Stimulated activated CD4-positive, alpha-beta T cell treated with anti-CD3 and anti-CD28 coated beads, TNF-alpha, amount 100 ng/mL, for 24 hours (primary cell): ENCODE measurements around the gene SIL1.
"Not testable (repeated sequence)": the region's sequence is repeated elsewhere in the genome, so short reads cannot be mapped to it uniquely, and the experiment has no call there.

Source experiments
- DNase-seq, 3 experiments: peaks; one replicate each; pipeline ENCODE4 v3.0.0-alpha.2; 2020; ENCODE audit warnings: low read depth in 3 of 3

SIL1 gene

DNA sequence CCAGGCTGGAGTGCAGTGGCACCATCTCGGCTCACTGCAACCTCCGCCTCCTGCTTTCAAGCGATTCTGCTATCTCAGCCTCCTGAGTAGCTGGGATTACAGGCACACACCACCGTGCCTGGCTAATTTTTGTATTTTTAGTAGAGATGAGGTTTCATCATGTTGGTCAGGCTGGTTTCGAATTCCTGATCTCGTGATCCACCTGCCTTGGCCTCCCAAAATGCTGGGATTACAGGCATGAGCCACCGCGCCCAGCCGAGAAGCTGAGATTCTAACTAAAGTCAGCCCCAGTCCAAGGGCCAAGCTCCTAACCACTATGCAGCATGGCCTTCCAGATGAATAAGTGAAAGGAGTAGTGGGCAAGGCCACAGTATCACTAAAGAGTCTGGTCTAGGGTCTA lies 20.9 kb downstream of the SIL1 start:
- DNase-seq, result not testable (repeated sequence)

- not testable (repeated sequence) for DNase-seq
These were observed 23.8 kb downstream of the SIL1 start for GRCh38 chr5:139174382-139174781.

- DNase-seq, result no peak
These were observed 26.3 kb downstream of the SIL1 start for GRCh38 chr5:139171779-139172404.

DNA sequence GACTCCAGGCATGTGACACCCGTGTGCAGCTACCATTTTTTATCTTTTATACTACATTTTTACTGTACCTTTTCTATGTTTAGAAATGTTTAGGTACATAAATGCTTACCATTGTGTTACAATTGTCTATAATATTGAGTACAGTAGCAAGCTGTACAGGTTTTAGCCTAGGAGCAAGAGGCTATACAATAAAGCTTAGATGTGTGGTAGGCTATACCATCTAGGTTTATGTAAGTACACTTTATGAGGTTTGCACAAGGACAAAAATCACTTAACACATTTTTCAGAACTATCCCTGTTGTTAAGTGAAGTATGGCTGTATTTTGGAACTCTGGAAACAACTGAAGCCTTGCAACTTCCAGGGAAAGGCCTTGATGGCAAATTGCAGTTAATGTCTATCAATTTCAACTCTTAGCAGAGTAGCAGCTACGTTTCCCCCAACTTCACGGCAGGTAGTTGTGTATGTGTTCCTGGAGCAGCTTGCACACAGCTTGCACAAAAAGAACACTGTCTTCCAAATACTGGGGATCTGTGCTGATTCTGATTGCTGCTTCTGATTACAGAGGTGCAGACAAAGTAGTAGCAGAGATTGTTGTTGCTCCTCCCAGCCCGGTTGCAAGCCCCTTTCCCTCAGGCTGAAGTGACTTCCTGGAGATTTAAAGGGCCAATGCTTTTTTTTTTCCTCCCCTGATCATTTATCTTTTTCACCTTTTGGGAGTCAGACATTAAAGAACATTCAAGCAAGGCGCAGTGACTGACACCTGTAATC lies 30.0 kb downstream of the SIL1 start:
- DNase-seq, result no peak

GRCh38 chr5:139167533-139167932 lies 30.6 kb downstream of the SIL1 start:
- DNase-seq, result no peak

DNA sequence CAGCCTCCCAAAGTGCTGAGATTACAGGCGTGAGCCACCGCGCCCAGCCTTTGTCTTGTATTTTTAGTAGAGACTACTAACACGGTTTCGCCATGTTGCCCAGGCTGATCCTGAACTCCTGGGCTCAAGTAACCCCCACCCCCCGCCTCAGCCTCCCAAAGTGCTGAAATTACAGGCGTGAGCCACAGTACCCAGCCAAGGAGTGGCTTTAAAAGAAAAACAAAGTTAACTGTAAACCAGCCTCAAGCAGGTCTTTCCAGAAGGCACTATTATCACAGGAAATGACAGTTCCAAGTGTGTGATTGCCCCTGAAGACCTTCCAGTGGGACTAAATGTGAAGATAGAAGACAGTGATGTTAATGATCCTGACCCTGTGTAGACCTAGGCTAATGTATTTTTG lies 31.1 kb downstream of the SIL1 start:
- DNase-seq, result no peak

- not testable (repeated sequence) for DNase-seq
These were observed 33.3 kb downstream of the SIL1 start for GRCh38 chr5:139164897-139165296.

DNA sequence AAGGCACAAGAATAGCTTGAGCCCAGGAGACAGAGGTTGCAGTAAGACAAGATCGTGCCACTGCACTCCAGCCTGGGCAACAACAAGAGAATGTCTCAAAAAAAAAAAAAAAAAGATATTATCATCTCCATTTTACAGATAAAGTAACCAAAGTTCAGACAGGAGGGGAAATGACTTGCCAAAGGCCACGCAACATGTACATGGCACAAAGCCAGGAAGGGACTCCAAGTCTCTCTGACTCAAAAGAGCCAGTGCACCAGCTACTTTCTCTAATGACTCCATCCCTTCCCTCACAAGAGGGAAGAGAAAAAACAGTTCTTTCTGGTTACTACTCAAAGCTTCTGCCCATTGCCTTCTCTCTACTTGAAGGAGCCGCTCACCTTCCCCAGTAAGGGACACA lies 34.1 kb downstream of the SIL1 start:
- DNase-seq, result no peak

- no peak for DNase-seq
These were observed 35.7 kb downstream of the SIL1 start for GRCh38 chr5:139162448-139162847.

DNA sequence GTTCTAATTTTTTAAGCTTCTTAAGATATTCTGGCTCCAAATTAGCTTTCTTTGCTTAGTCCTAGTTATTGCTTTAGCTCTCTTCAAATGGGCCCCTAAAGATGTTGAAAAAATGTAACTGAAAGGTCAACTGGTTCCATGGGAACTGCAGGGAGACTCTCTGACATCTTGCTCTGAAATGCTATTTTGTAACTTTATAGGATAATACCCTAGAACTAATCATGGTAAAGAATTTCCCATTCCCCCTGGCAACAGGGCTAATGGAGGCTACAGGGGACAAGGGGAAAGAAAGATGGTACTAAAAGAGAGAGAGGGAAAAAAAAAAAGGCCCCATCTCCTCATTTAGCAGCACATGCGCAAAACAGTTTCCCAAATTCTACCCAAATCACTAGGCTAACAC lies 39.4 kb downstream of the SIL1 start:
- no peak for DNase-seq

GRCh38 chr5:139157556-139157955 lies 40.6 kb downstream of the SIL1 start:
- DNase-seq, result no peak

GRCh38 chr5:139156814-139157213 lies 41.4 kb downstream of the SIL1 start:
- no peak for DNase-seq

GRCh38 chr5:139155333-139155732 lies 42.8 kb downstream of the SIL1 start:
- DNase-seq, result no peak

DNA sequence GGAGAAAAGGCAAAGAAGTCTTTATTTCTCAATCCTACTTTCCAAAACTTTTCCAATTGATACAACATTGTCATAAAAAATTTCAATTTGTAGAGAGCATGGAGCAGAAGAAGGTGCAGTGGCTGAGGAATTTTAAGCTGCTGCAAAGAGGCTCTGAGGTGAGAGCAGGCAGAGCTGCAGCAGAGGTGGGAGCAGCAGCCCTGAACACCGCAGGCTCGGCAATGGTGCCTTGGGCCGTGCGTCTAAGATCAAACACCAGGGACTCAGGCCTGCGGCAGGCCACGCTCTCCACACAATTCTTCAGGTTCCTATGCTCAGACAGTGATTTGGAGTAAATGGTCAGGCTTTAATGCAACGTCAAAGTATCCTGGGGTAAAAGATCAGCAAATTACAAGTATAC lies 46.3 kb downstream of the SIL1 start:
- DNase-seq, result no peak

DNA sequence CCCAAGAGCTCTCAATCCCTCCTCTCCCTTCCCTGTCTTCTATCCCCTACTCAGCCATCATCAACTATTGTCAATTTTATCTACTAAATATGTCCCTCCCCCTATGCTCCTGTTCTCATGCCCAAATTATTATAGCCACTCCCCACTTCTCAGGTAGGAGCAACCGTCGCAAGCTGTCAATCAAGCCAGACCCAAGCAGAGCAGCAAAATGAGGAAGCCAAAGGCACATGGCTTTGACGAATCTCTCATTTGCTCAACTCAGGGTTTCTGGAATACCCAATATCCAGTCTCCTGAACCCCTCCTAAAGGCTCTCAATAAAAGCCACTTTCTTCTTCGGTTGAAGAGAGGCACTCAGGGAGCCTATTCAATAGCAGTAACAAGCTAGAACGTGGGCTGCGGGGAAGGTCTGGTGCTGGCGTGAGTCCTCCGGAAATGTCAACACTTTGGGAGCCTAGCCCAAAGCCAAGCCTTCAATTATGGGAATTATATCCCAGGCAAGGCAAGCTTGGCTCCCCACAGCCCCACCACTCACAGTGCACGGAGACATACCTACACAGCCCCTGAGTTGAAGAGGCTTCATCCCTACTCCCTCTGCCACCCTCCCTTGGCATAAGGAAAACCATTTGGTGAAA lies 47.7 kb downstream of the SIL1 start:
- DNase-seq, result no peak

DNA sequence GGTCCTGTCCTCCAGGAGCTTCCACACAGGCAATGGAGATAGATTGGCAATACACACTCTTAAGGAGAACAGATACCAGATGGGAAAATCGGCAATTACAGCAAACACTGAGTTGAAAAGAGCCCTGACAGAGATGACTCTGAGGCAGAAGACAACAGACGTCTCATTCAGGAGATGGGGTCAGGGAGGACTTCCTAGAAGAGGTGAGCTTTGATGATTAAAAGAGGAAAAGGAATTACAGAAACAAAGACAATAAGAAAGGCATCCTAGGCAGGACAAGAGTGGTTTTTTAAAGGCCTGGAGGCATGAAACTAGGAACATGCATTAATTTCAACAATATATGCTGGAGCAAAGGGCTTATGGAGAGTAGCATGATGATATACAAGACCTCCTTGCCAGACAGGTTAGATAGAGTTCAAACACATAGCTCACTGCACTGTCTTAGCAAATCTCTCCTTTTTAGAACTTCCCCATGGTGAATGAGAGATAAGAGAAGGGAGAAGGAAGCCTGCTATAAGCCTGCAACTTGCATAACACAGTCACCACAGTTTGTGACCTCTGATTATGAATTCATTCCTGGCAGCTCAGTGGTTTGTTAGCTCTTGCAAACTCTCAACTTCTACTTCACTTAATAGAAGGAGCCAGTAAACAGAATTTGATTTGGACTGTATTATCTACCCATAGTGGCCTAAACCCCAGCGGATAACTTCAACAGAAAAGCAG lies 48.5 kb downstream of the SIL1 start:
- DNase-seq, result no peak

DNA sequence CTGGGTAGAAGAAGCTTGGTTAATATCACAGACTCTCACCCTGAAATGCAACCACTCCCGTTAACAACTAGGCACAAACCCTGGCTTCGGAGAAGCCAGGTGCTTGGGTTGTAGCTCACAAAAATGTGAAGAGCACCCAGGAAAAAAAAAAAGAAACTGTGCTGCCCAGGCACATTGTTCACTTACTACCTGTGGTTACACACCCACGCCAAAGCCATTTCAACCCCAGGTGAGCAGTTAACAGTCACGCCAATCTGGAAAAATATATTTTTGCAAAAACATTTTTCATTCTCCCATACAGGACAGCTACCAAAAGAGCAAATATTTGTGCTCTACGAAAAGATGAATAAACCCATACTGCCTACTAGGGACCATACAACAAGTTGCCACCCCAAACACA lies 49.2 kb downstream of the SIL1 start:
- DNase-seq, result no peak

- no peak for DNase-seq
These were observed 49.9 kb downstream of the SIL1 start for GRCh38 chr5:139148306-139148705.

GRCh38 chr5:139147483-139148087 lies 50.6 kb downstream of the SIL1 start:
- DNase-seq, result no peak

- DNase-seq, result no peak
These were observed 51.2 kb downstream of the SIL1 start for GRCh38 chr5:139146809-139147482.

- no peak for DNase-seq
These were observed 56.5 kb downstream of the SIL1 start for GRCh38 chr5:139141446-139142204.
